DND-41 (cell line): ENCODE measurements around the gene JMJD1C.

Source experiments
- EZH2 ChIP-seq: IDR thresholded peaks from 3 replicates; pipeline ENCODE4 v1.6.1; 2012; ENCODE audit warnings: borderline replicate concordance, low read depth, mild to moderate bottlenecking, moderate library complexity, low read length, inconsistent platforms; ENCODE audit not compliant: severe bottlenecking
- TF ChIP-seq, protein P1 (sequence below): IDR thresholded peaks from 2 replicates; pipeline ENCODE4 v1.5.1; 2012; ENCODE audit warnings: borderline replicate concordance, low read length, moderate library complexity, mild to moderate bottlenecking; ENCODE audit not compliant: poor library complexity, severe bottlenecking; ENCODE audit errors: extremely low read depth

GRCh38 chr10:63413429-63413828 lies 52.3 kb downstream of the JMJD1C start:
- TF ChIP-seq, protein P1, sequence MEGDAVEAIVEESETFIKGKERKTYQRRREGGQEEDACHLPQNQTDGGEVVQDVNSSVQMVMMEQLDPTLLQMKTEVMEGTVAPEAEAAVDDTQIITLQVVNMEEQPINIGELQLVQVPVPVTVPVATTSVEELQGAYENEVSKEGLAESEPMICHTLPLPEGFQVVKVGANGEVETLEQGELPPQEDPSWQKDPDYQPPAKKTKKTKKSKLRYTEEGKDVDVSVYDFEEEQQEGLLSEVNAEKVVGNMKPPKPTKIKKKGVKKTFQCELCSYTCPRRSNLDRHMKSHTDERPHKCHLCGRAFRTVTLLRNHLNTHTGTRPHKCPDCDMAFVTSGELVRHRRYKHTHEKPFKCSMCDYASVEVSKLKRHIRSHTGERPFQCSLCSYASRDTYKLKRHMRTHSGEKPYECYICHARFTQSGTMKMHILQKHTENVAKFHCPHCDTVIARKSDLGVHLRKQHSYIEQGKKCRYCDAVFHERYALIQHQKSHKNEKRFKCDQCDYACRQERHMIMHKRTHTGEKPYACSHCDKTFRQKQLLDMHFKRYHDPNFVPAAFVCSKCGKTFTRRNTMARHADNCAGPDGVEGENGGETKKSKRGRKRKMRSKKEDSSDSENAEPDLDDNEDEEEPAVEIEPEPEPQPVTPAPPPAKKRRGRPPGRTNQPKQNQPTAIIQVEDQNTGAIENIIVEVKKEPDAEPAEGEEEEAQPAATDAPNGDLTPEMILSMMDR = no peak
- no peak for TF ChIP-seq EZH2
